ENCODE results near the gene MAML1. TPM values are rescaled to one million over a fixed set of nuclear protein-coding genes. Genes with fewer than 3 reads are reported as not detected.

MAML1 gene
- total and polyA plus RNA-seq, 2 experiments from 2014 or later = 14.4 to 35.8 TPM

DNA sequence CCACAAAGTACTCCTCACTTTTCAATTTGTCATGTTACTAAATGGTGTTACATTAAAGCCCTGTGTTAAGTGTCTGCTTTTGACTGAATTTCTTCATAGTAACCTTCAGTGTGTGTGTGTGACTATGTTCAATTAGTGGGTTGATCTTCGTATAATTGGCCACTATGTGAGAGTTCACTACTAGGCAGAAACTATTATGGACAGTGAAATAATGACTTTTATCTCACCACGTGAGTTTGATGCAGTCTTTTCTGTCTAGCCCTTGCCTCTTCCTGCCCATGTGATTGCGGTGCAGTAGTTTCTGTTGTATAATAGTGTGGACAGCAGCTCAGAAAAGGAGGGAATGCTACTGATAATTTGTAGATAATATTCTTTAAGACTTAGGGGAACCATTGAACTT lies 1.8 kb upstream of the MAML1 start:
- DNase-seq (ENCODE audit: low read depth in 1 of 2, low spot score in 1 of 2) = peak in 1 of 2 donors; percentile 37
- H3K27me3 ChIP-seq = no peaks in the 10 kb centered on the region
- TF ChIP-seq, protein P1, sequence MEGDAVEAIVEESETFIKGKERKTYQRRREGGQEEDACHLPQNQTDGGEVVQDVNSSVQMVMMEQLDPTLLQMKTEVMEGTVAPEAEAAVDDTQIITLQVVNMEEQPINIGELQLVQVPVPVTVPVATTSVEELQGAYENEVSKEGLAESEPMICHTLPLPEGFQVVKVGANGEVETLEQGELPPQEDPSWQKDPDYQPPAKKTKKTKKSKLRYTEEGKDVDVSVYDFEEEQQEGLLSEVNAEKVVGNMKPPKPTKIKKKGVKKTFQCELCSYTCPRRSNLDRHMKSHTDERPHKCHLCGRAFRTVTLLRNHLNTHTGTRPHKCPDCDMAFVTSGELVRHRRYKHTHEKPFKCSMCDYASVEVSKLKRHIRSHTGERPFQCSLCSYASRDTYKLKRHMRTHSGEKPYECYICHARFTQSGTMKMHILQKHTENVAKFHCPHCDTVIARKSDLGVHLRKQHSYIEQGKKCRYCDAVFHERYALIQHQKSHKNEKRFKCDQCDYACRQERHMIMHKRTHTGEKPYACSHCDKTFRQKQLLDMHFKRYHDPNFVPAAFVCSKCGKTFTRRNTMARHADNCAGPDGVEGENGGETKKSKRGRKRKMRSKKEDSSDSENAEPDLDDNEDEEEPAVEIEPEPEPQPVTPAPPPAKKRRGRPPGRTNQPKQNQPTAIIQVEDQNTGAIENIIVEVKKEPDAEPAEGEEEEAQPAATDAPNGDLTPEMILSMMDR (IDR thresholded peaks at IDR 0.05; ENCODE audit: low read depth, low read length) = no peak
- no peak overlapping the region for H3K4me3 ChIP-seq
- no peaks in the 10 kb centered on the region for H3K9me3 ChIP-seq (ENCODE audit: low read depth)
- peaks cover 15% of the 10 kb centered on the region for H3K4me1 ChIP-seq (ENCODE audit: low read depth)
- H3K36me3 ChIP-seq = peaks cover 45% of the 10 kb centered on the region
- H3K27ac ChIP-seq = peak overlapping the region; percentile 68

DNA sequence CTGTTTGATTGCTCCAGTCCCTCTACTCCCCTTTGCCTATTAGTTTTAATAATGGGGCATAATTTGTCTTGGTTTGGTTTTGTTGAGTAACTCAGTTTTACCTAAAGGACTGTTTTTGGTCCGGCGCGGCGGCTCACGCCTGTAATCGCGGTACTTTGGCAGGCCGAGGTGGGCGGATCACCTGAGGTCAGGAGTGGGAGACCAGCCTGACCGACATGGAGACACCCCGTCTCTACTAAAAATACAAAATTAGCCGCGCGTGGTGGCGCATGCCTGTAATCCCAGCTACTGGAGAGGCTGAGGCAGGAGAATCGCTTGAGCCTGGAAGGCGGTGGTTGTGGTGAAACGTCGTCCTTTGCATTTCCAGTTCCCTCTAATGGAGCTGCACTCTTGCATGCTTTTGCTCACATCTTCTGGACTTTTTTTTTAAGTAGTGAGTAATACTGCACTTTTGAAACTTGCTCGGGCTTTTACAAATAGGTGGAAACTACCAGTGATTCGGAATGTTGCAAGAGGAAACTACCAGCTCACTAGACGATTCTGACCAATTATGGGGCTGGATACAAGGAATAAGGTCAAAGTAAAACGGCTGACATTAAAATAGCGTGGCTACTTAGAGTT lies 721 bp upstream of the MAML1 start:
- TF ChIP-seq, protein P1 (IDR thresholded peaks at IDR 0.05; ENCODE audit: low read depth, low read length) = no peak
- Histone ChIP-seq H3K9me3 (ENCODE audit: low read depth) (no peaks in the 10 kb centered on the region), H3K27ac (peak overlapping the region; percentile 68), H3K4me3 (peak overlapping the region; percentile 12), H3K36me3 (peaks cover 34% of the 10 kb centered on the region), H3K27me3 (no peaks in the 10 kb centered on the region), H3K4me1 (ENCODE audit: low read depth) (peaks cover 18% of the 10 kb centered on the region)
- DNase-seq (ENCODE audit: low read depth in 1 of 2, low spot score in 1 of 2) = peak in 1 of 2 donors; percentile 90

DNA sequence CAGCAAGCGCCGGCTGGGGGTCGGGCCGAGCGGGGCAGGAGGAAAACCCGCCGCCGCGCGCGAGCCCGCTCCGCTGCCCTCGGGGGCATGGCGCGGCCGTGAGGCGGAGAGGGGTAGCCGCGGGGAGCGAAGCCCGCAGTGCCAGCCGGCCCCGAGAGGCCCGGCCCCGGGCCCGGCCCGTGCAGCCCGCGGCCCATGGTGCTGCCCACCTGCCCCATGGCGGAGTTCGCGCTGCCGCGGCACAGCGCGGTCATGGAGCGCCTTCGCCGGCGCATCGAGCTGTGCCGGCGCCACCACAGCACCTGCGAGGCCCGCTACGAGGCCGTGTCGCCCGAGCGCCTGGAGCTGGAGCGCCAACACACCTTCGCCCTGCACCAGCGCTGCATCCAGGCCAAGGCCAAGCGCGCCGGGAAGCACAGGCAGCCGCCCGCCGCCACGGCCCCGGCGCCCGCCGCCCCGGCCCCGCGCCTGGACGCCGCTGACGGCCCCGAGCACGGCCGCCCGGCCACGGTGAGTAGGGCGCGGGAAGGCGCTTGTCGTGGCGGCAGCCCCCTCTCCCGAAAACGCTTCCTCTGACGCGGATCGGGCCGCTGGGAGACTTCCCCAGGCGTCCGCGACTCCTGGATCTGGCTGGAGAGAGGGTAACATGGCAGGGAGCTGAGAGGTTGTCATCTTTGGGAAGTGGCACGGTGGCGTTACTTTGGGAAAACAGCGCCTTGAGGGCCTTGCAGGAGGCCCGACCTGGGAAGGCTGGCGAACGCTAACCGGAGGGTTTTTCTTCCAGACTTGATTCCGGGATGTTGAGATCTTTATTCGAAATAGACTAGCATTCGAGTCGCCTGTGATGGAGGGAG lies 523 bp downstream of the MAML1 start:
- Histone ChIP-seq H3K4me3 (peak overlapping the region; percentile 82), H3K9me3 (ENCODE audit: low read depth) (no peaks in the 10 kb centered on the region), H3K36me3 (peaks cover 26% of the 10 kb centered on the region), H3K4me1 (ENCODE audit: low read depth) (peaks cover 24% of the 10 kb centered on the region), H3K27me3 (no peaks in the 10 kb centered on the region), H3K27ac (peak overlapping the region; percentile 99)
- TF ChIP-seq, protein P1 (IDR thresholded peaks at IDR 0.05; ENCODE audit: low read depth, low read length) = no peak
- peak; percentile 33 to 65 for DNase-seq (ENCODE audit: low read depth in 1 of 2, low spot score in 1 of 2)

DNA sequence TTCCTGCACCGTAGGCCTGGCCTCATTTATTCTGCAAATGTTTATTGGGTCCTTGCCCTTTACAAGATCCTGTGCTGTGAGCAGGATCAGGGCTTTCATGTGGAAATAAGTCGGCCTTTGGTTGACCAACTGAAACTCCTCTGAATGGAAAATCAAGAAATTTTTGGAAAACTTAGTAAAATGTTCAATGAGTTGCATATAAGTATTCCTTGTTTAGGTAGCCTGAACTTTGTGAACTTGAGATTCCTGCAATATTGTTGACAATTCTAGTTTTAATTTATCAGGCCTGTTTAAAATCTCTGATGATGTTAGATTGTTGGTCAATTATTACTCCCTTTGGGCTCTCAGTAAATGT lies 1.1 kb downstream of the MAML1 start:
- TF ChIP-seq, protein P1 (IDR thresholded peaks at IDR 0.05; ENCODE audit: low read depth, low read length) = no peak
- Histone ChIP-seq H3K27ac (peak overlapping the region; percentile 99), H3K27me3 (no peaks in the 10 kb centered on the region), H3K4me1 (ENCODE audit: low read depth) (peaks cover 24% of the 10 kb centered on the region), H3K4me3 (peak overlapping the region; percentile 82), H3K36me3 (peaks cover 20% of the 10 kb centered on the region), H3K9me3 (ENCODE audit: low read depth) (no peaks in the 10 kb centered on the region)
- no peak for DNase-seq (ENCODE audit: low read depth in 1 of 2, low spot score in 1 of 2)

DNA sequence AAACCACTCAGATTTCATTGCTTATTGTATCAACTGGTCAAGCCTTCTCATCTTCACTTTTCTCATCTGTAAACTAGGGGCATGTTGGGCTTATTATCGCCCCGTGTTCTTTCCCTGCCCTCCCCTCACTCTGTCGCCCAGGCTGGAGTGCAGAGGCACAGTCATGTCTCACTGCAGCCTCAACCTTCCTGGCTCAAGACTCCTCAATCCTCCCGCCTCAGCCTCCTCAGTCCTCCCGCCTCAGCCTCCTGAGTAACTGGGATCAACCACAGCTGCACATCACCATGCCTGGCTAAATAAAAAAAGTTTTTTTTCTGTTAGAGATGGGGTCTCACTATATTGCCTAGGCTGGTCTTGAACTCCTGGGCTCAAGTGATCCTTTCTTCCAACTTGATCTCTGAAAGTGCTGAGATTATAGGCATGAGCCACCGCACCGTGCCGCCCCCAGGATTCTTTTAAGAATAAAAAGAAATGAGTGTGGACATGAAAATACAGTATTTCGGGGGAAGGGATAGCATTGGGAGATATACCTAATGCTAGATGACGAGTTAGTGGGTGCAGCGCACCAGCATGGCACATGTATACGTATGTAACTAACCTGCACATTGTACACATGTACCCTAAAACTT lies 2.0 kb downstream of the MAML1 start:
- H3K9me3 ChIP-seq (ENCODE audit: low read depth) = no peaks in the 10 kb centered on the region
- peaks cover 11% of the 10 kb centered on the region for H3K36me3 ChIP-seq
- H3K27me3 ChIP-seq = no peaks in the 10 kb centered on the region
- peaks cover 24% of the 10 kb centered on the region for H3K4me1 ChIP-seq (ENCODE audit: low read depth)
- TF ChIP-seq, protein P1 (IDR thresholded peaks at IDR 0.05; ENCODE audit: low read depth, low read length) = no peak
- peak overlapping the region; percentile 82 for H3K4me3 ChIP-seq
- H3K27ac ChIP-seq = peak overlapping the region; percentile 99
- DNase-seq (ENCODE audit: low read depth in 1 of 2, low spot score in 1 of 2) = no peak
